ENCODE results near the gene OCSTAMP. TPM values are rescaled to one million over a fixed set of nuclear protein-coding genes. Genes with fewer than 3 reads are reported as not detected.

The OCSTAMP gene
- total and polyA plus RNA-seq, 4 experiments from 2014 or later, result not detected

DNA sequence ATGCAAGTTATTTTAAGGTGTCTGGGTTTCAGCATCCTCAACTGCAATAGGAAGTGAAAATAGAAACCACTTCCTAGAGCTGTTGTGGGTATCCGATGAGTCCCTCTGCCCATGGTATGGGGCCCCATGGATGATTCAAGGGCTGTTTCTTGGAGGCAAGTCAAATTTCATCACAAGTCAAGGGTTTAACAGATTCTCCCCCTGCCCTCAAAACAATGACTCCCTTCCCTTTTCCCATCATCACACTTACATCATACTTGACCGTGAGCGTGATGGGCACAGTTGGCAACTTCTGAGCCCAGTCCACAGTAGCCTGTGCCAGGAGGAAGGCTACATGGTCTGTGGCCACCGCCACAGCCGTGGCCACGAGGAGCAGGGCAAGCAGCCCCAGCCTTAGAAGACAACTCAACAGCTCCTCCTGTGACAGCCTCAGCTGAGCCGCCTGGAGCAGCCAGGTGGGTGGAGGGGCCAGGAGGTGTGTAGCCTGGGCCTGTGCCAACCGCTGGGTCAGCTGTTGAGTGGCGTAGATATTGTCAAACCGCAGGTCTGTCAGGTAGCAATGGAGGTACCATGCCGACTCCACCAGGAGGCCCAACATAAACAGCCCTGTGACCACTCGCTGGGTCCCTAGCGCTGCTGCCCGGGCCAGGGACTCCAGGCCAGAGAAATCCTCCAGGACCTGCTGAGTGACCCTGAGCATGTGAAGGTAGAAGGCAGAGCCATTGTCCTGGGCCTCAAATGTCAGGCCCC lies 5.2 kb downstream of the OCSTAMP start:
- POLR2A ChIA-PET (ENCODE audit: partially characterized antibody), result no interaction called here
- H3K27ac Mint-ChIP-seq, result no peak overlapping the region
- Histone ChIP-seq H3K9me3 (ENCODE audit: control insufficient read depth in 1 of 2, low read length in 2 of 2) (no peaks in the 10 kb centered on the region), H3K4me1 (ENCODE audit: insufficient read depth, low read length) (peaks cover 20% of the 10 kb centered on the region), H3K36me3 (ENCODE audit: insufficient read depth, low read length) (no peaks in the 10 kb centered on the region), H3K27me3 (ENCODE audit: insufficient read depth, low read length) (no peaks in the 10 kb centered on the region), H3K27ac (ENCODE audit: low read depth, low read length) (no peak overlapping the region), H3K4me3 (ENCODE audit: low read length in 2 of 2) (no peak overlapping the region)
- H3K27me3 Mint-ChIP-seq, result peaks cover 0 to 3% of the 10 kb centered on the region in 2 donors
- DNase-seq, result no peak
- no peaks in the 10 kb centered on the region for H3K36me3 Mint-ChIP-seq
- CTCF ChIA-PET (ENCODE audit: partially characterized antibody), result no interaction called here
- intact Hi-C loops (cut with micrococcal nuclease), result no loop called here
- no peaks in the 10 kb centered on the region for H3K9me3 Mint-ChIP-seq
- peaks cover 4 to 7% (median 6%) of the 10 kb centered on the region in 4 donors for H3K4me1 Mint-ChIP-seq
- peak overlapping the region in 2 of 8 donors; percentile 9 to 52 for H3K4me3 Mint-ChIP-seq

DNA sequence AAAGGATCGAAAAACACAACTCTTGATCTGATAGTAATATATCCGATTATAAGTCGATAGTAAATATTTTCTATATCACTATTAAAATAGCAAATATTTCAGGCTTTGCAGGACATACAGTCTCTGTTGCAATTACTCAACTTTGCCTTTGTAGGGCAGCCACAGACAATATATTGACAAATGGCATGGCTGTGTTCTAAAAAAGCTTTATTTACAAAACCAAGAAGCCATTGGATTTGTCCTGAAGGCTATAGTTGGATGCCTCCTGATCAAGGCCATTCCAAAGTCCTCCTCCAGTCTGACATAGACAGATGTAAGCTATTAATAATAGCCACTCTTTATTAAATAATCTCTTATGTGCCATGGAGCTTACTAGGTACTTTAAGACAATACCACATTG lies 5.9 kb downstream of the OCSTAMP start:
- Mint-ChIP-seq H3K36me3 (no peaks in the 10 kb centered on the region), H3K27ac (no peak overlapping the region), H3K4me1 (peaks cover 4 to 7% (median 6%) of the 10 kb centered on the region in 4 donors), H3K27me3 (peaks cover 0 to 3% of the 10 kb centered on the region in 2 donors), H3K4me3 (no peak overlapping the region), H3K9me3 (no peaks in the 10 kb centered on the region)
- H3K4me1 ChIP-seq (ENCODE audit: insufficient read depth, low read length), result peaks cover 20% of the 10 kb centered on the region
- intact Hi-C loops (cut with micrococcal nuclease), result no loop called here
- no peaks in the 10 kb centered on the region for H3K27me3 ChIP-seq (ENCODE audit: insufficient read depth, low read length)
- no peak overlapping the region for H3K27ac ChIP-seq (ENCODE audit: low read depth, low read length)
- POLR2A ChIA-PET (ENCODE audit: partially characterized antibody), result no interaction called here
- CTCF ChIA-PET (ENCODE audit: partially characterized antibody), result no interaction called here
- no peak overlapping the region for H3K4me3 ChIP-seq (ENCODE audit: low read length in 2 of 2)
- H3K36me3 ChIP-seq (ENCODE audit: insufficient read depth, low read length), result no peaks in the 10 kb centered on the region
- H3K9me3 ChIP-seq (ENCODE audit: control insufficient read depth in 1 of 2, low read length in 2 of 2), result no peaks in the 10 kb centered on the region
- DNase-seq, result no peak

DNA sequence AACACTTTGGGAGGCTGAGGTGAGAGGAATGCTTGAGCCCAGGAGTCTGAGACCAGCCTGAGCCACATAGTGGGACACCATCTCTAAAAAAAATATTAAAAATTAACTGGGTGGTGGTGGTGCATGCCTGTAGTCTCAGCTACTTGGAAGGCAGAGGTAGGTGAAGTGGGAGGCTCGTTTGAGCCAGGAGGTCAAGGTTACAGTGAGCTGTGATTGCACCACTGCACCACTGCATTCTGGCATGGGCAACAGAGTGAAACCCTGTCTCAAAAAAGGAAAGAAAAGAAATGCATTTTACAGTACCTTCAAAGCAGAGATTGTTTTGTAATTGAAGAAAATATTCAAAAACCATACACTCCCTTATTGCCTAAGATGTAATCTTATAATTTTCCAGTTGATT lies 6.5 kb downstream of the OCSTAMP start:
- no peaks in the 10 kb centered on the region for H3K27me3 ChIP-seq (ENCODE audit: insufficient read depth, low read length)
- CTCF ChIA-PET (ENCODE audit: partially characterized antibody), result no interaction called here
- Mint-ChIP-seq H3K27me3 (peaks cover 3 to 4% of the 10 kb centered on the region in 2 donors), H3K9me3 (no peaks in the 10 kb centered on the region), H3K27ac (no peak overlapping the region), H3K36me3 (no peaks in the 10 kb centered on the region), H3K4me1 (peaks cover 4 to 7% (median 6%) of the 10 kb centered on the region in 4 donors), H3K4me3 (no peak overlapping the region)
- H3K4me3 ChIP-seq (ENCODE audit: low read length in 2 of 2), result no peak overlapping the region
- intact Hi-C loops (cut with micrococcal nuclease), result no loop called here
- no peak overlapping the region for H3K27ac ChIP-seq (ENCODE audit: low read depth, low read length)
- POLR2A ChIA-PET (ENCODE audit: partially characterized antibody), result no interaction called here
- H3K4me1 ChIP-seq (ENCODE audit: insufficient read depth, low read length), result peaks cover 20% of the 10 kb centered on the region
- H3K36me3 ChIP-seq (ENCODE audit: insufficient read depth, low read length), result no peaks in the 10 kb centered on the region
- no peaks in the 10 kb centered on the region for H3K9me3 ChIP-seq (ENCODE audit: control insufficient read depth in 1 of 2, low read length in 2 of 2)
- no peak for DNase-seq

DNA sequence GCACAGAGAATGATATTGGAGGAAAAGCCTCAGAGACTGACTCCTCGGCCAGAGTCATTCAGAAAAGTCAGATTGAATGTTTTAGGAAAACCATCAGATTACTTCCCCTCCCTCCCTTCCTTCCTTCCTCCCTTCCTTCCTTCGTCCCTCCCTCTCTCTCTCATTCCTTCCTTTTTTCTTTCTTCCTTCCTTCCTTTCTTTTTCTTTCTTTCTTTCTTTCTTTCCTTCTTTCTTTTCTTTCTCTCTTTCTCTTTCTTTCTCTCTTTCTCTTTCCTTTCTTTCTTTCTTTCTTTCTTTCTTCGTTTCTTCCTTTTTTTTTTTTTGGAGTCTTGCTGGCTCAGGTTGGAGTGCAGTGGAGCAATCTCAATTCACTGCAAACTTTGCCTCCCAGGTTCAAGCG lies 7.4 kb downstream of the OCSTAMP start:
- peaks cover 4 to 7% (median 6%) of the 10 kb centered on the region in 4 donors for H3K4me1 Mint-ChIP-seq
- Histone ChIP-seq H3K9me3 (ENCODE audit: control insufficient read depth in 1 of 2, low read length in 2 of 2) (no peaks in the 10 kb centered on the region), H3K4me3 (ENCODE audit: low read length in 2 of 2) (no peak overlapping the region), H3K36me3 (ENCODE audit: insufficient read depth, low read length) (no peaks in the 10 kb centered on the region), H3K27ac (ENCODE audit: low read depth, low read length) (no peak overlapping the region), H3K27me3 (ENCODE audit: insufficient read depth, low read length) (no peaks in the 10 kb centered on the region), H3K4me1 (ENCODE audit: insufficient read depth, low read length) (peaks cover 20% of the 10 kb centered on the region)
- DNase-seq, result no peak
- intact Hi-C loops (cut with micrococcal nuclease), result no loop called here
- ChIA-PET CTCF (ENCODE audit: partially characterized antibody) (no interaction called here), POLR2A (ENCODE audit: partially characterized antibody) (no interaction called here)
- peak overlapping the region in 1 of 7 donors; percentile 44 for H3K27ac Mint-ChIP-seq
- H3K27me3 Mint-ChIP-seq, result peaks cover 3 to 9% of the 10 kb centered on the region in 2 donors
- no peaks in the 10 kb centered on the region for H3K36me3 Mint-ChIP-seq
- H3K4me3 Mint-ChIP-seq, result no peak overlapping the region
- no peaks in the 10 kb centered on the region for H3K9me3 Mint-ChIP-seq

DNA sequence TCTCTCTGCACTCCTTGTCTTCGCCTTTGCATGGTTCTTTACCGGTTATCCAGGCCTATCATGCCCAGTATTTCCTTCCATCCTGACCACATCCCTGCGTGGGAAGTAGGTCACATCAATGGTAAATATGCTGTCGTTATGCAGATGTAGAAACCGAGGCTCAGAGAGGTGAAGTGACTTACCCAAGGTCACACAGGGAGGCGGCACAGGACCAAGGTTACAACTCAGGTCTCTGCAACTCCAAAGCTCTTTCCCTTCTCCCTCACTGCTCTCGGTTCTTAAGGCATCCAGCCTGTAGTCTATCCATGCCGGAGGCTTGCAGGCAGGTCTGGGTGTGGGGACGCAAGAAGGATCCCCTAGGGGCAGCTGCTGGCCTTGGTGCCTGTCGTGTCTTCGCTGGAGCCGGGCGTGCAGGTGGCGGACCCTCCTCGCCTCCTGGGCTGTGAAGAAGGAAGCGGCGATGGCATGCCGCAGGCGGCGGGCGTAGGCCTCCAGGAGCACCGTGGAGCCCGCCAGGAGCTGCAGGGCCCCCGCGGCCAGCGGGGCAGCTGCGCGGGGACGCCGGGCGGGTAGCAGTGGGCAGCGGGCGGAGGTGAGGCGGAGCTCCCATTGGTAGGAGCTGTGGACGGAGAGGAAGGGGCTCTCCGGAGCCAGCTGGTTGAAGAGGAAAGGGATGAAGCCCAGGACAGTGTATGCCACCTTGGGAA lies 9.1 kb downstream of the OCSTAMP start:
- ChIA-PET POLR2A (ENCODE audit: partially characterized antibody) (no interaction called here), CTCF (ENCODE audit: partially characterized antibody) (interaction anchor here (1.0 kb wide), 1 partner anchor 29 kb away, joined by 4 read pairs; no protein-coding TSS in a partner anchor)
- intact Hi-C loops (cut with micrococcal nuclease), result no loop called here
- no peaks in the 10 kb centered on the region for H3K36me3 ChIP-seq (ENCODE audit: insufficient read depth, low read length)
- H3K27me3 ChIP-seq (ENCODE audit: insufficient read depth, low read length), result no peaks in the 10 kb centered on the region
- Mint-ChIP-seq H3K9me3 (no peaks in the 10 kb centered on the region), H3K4me3 (no peak overlapping the region), H3K36me3 (no peaks in the 10 kb centered on the region), H3K4me1 (peaks cover 4 to 7% (median 6%) of the 10 kb centered on the region in 4 donors), H3K27me3 (peaks cover 6 to 15% of the 10 kb centered on the region in 2 donors), H3K27ac (no peak overlapping the region)
- no peaks in the 10 kb centered on the region for H3K9me3 ChIP-seq (ENCODE audit: control insufficient read depth in 1 of 2, low read length in 2 of 2)
- no peak overlapping the region for H3K27ac ChIP-seq (ENCODE audit: low read depth, low read length)
- no peak for DNase-seq
- H3K4me1 ChIP-seq (ENCODE audit: insufficient read depth, low read length), result peaks cover 19% of the 10 kb centered on the region
- H3K4me3 ChIP-seq (ENCODE audit: low read length in 2 of 2), result no peak overlapping the region

DNA sequence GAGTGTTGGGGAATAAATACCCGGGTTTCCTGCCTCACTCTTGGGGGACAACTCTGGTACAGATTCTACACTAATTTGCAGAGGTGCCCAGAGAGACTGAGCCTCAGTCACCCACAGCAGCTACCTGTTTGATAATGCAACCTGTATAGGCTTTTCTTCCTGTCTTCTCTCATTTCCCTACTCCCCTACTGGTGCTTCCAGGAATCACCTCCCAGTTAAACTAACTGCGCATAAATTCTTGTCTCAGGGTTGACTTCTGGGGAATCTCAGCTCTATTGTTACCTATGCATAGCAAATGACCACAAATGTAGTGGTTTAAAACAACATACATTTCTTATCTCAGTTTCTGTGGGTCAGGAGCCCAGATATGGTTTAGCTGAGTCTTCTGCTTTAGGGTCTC lies 11.3 kb downstream of the OCSTAMP start:
- H3K4me3 ChIP-seq (ENCODE audit: low read length in 2 of 2), result no peak overlapping the region
- H3K4me1 ChIP-seq (ENCODE audit: insufficient read depth, low read length), result no peaks in the 10 kb centered on the region
- ChIA-PET CTCF (ENCODE audit: partially characterized antibody) (no interaction called here), POLR2A (ENCODE audit: partially characterized antibody) (no interaction called here)
- H3K36me3 ChIP-seq (ENCODE audit: insufficient read depth, low read length), result no peaks in the 10 kb centered on the region
- Mint-ChIP-seq H3K27me3 (peaks cover 6 to 15% of the 10 kb centered on the region in 2 donors), H3K27ac (no peak overlapping the region), H3K4me1 (no peaks in the 10 kb centered on the region), H3K4me3 (no peak overlapping the region), H3K36me3 (no peaks in the 10 kb centered on the region), H3K9me3 (no peaks in the 10 kb centered on the region)
- intact Hi-C loops (cut with micrococcal nuclease), result no loop called here
- no peaks in the 10 kb centered on the region for H3K9me3 ChIP-seq (ENCODE audit: control insufficient read depth in 1 of 2, low read length in 2 of 2)
- no peak overlapping the region for H3K27ac ChIP-seq (ENCODE audit: low read depth, low read length)
- DNase-seq, result no peak
- H3K27me3 ChIP-seq (ENCODE audit: insufficient read depth, low read length), result no peaks in the 10 kb centered on the region

DNA sequence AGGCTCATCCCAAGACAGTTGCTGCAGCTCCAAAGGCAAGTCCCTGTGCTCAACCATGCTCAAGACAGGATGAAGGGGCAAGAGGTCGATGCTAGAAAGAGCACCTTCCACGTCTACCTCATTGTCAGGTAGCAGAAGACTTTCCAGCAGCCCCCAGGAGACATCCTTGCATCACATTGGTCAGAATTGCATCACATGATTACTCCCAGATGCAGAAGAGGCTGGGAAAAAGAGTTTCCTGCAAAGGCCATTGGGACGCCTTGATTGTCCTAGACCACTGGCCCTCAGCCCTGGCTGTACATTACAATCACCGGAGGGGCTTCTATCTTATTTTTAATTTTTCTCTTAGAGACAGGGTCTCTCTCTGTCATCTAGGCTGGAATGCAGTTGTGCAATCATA lies 19.8 kb downstream of the OCSTAMP start:
- no peaks in the 10 kb centered on the region for H3K9me3 Mint-ChIP-seq
- no peaks in the 10 kb centered on the region for H3K9me3 ChIP-seq (ENCODE audit: control insufficient read depth in 1 of 2, low read length in 2 of 2)
- H3K4me1 ChIP-seq (ENCODE audit: insufficient read depth, low read length), result no peaks in the 10 kb centered on the region
- no peaks in the 10 kb centered on the region for H3K4me1 Mint-ChIP-seq
- no peak overlapping the region for H3K27ac Mint-ChIP-seq
- no peaks in the 10 kb centered on the region for H3K36me3 Mint-ChIP-seq
- CTCF ChIA-PET (ENCODE audit: partially characterized antibody), result no interaction called here
- H3K36me3 ChIP-seq (ENCODE audit: insufficient read depth, low read length), result no peaks in the 10 kb centered on the region
- intact Hi-C loops (cut with micrococcal nuclease), result no loop called here
- no peak overlapping the region for H3K27ac ChIP-seq (ENCODE audit: low read depth, low read length)
- POLR2A ChIA-PET (ENCODE audit: partially characterized antibody), result no interaction called here
- H3K4me3 Mint-ChIP-seq, result no peak overlapping the region
- H3K27me3 Mint-ChIP-seq, result peaks cover 7 to 11% of the 10 kb centered on the region in 2 donors
- no peak overlapping the region for H3K4me3 ChIP-seq (ENCODE audit: low read length in 2 of 2)
- peaks cover 8% of the 10 kb centered on the region for H3K27me3 ChIP-seq (ENCODE audit: insufficient read depth, low read length)
- DNase-seq, result no peak
